Sigmoid colon (tissue), 7 donors: ENCODE measurements around the gene C1orf167. TPM values are rescaled to one million over a fixed set of nuclear protein-coding genes. Genes with fewer than 3 reads are reported as not detected.

Experiments used
- DNase-seq: peaks from one replicate; pipeline ENCODE4 v3.0.0-alpha.2; 2019
- H3K27ac ChIP-seq, 4 donors: fragments of 200-600 bp; sonication (generic); one replicate each; pipeline ENCODE4 v1.5.1; 2016 to 2019; ENCODE audit warnings: mild to moderate bottlenecking in 1 of 4
- H3K27me3 ChIP-seq, 3 donors: fragments of 200-600 bp; sonication (generic); one replicate each; pipeline ENCODE4 v1.5.1; 2019; ENCODE audit warnings: mild to moderate bottlenecking in 1 of 3
- H3K36me3 ChIP-seq, 4 donors: fragments of 200-600 bp; sonication (generic); one replicate each; pipeline ENCODE4 v1.5.1; 2016 to 2019
- H3K4me1 ChIP-seq, 4 donors: fragments of 200-600 bp; sonication (generic); one replicate each; pipeline ENCODE4 v1.5.1; 2017 to 2019
- H3K4me3 ChIP-seq, 4 donors: fragments of 200-600 bp; sonication (generic); one replicate each; pipeline ENCODE4 v1.5.1; 2017 to 2019; ENCODE audit warnings: mild to moderate bottlenecking in 2 of 4, moderate library complexity in 1 of 4
- H3K9me3 ChIP-seq, 4 donors: fragments of 200-600 bp in 3 of 4; sonication (generic) in 3 of 4; one replicate each; pipeline versions ENCODE4 v1.5.1 to v1.6.1; 2013 to 2019
- CTCF ChIP-seq, 4 experiments: fragments of 450-650 bp in 3 of 4; fragments of 200-600 bp in 1 of 4; IDR thresholded peaks; one replicate each; pipeline ENCODE4 v1.5.1; 2016 to 2019; ENCODE audit warnings: antibody characterized with exemption in 4 of 4, mild to moderate bottlenecking in 3 of 4, moderate library complexity in 2 of 4
- EP300 ChIP-seq, 4 donors: sonication (generic); formaldehyde crosslinking; IDR thresholded peaks; one replicate each; pipeline ENCODE4 v1.6.1; 2017; ENCODE audit warnings: antibody characterized with exemption in 4 of 4
- POLR2A ChIP-seq, 2 donors: fragments of 450-650 bp; IDR thresholded peaks; one replicate each; pipeline ENCODE4 v1.6.1; 2016; ENCODE audit warnings: antibody characterized with exemption in 2 of 2, mild to moderate bottlenecking in 2 of 2, moderate library complexity in 2 of 2
- POLR2AphosphoS5 ChIP-seq, 4 donors: sonication (generic); formaldehyde crosslinking; IDR thresholded peaks; one replicate each; pipeline ENCODE4 v1.6.1; 2017; ENCODE audit warnings: antibody characterized with exemption in 4 of 4
- WGBS, 2 donors: extraction: QIAGEN DNeasy Blood & Tissue Kit; methylation state at CpG; one replicate each; pipeline ENCODE4 v1.1.7; 2013; 5-methylcytosine and 5-hydroxymethylcytosine counted together
- intact Hi-C: fragments of 100-400 bp; cut with DNase I; formaldehyde crosslinking; loops from one replicate; pipeline ENCODE4 v1.15.1; 2023
- polyA plus RNA-seq, 3 donors: library from polyadenylated mRNA; stranded (reverse); fragments of 200-250 nt; gene quantifications; one replicate each; pipeline ENCODE4 v1.2.3, GENCODE V29; 2013
- total RNA-seq, 4 donors: library from RNA; depleted of rRNA; stranded (reverse); fragments of >200 nt; gene quantifications; one replicate each; pipeline ENCODE4 v1.1.0, GENCODE V29; 2016
- donor health status: healthy with polysubstance abuse.
- donor health status: Bipolar disorder and iron deficiency.
- donor health status: healthy.

Gene C1orf167
- total and polyA plus RNA-seq, 7 donors, result 0.66 to 2.4 (median 1.7) TPM; not detected in 1

GRCh38 chr1:11740258-11741192, 21.5 kb upstream of the C1orf167 start:
- TF ChIP-seq POLR2AphosphoS5 (IDR thresholded peaks at IDR 0.05) (no peak), POLR2A (IDR thresholded peaks at IDR 0.05) (no peak), EP300 (IDR thresholded peaks at IDR 0.05) (no peak), CTCF (IDR thresholded peaks at IDR 0.05) (no peak)
- no peak for DNase-seq
- intact Hi-C loops, result no loop called here
- Histone ChIP-seq H3K27ac (peak overlapping the region in 1 of 4 donors; percentile 12), H3K4me1 (peaks cover 0 to 20% (median 17%) of the 10 kb centered on the region in 4 donors), H3K9me3 (no peaks in the 10 kb centered on the region), H3K36me3 (no peaks in the 10 kb centered on the region), H3K4me3 (no peak overlapping the region), H3K27me3 (no peaks in the 10 kb centered on the region)
- 57 to 77% methylated on average over 15 of the region's 15 CpGs for WGBS, 2 donors

- H3K36me3 ChIP-seq, result peaks cover 0 to 8% (median 2%) of the 10 kb centered on the region in 4 donors
- 89 to 93% methylated on average over 4 of the region's 4 CpGs for WGBS, 2 donors
- no peak overlapping the region for H3K4me3 ChIP-seq
- H3K27me3 ChIP-seq, result no peaks in the 10 kb centered on the region
- intact Hi-C loops, result no loop called here
- no peak for DNase-seq
- TF ChIP-seq POLR2A (IDR thresholded peaks at IDR 0.05), result no peak
- no peak for TF ChIP-seq CTCF (IDR thresholded peaks at IDR 0.05)
- TF ChIP-seq POLR2AphosphoS5 (IDR thresholded peaks at IDR 0.05), result no peak
- TF ChIP-seq EP300 (IDR thresholded peaks at IDR 0.05), result no peak
- H3K9me3 ChIP-seq, result no peaks in the 10 kb centered on the region
- no peak overlapping the region for H3K27ac ChIP-seq
- peaks cover 0 to 18% (median 14%) of the 10 kb centered on the region in 4 donors for H3K4me1 ChIP-seq
These were observed 20.5 kb upstream of the C1orf167 start for GRCh38 chr1:11741482-11741881.

- Histone ChIP-seq H3K9me3 (no peaks in the 10 kb centered on the region), H3K4me1 (peaks cover 0 to 12% (median 9%) of the 10 kb centered on the region in 4 donors), H3K36me3 (peaks cover 0 to 13% (median 2%) of the 10 kb centered on the region in 4 donors), H3K27ac (no peak overlapping the region), H3K27me3 (no peaks in the 10 kb centered on the region), H3K4me3 (no peak overlapping the region)
- TF ChIP-seq POLR2AphosphoS5 (IDR thresholded peaks at IDR 0.05) (no peak), CTCF (IDR thresholded peaks at IDR 0.05) (no peak), EP300 (IDR thresholded peaks at IDR 0.05) (no peak), POLR2A (IDR thresholded peaks at IDR 0.05) (no peak)
- intact Hi-C loops, result no loop called here
- no peak for DNase-seq
- WGBS, 2 donors, result 82 to 96% methylated on average over 5 of the region's 5 CpGs
These were observed 20.0 kb upstream of the C1orf167 start for GRCh38 chr1:11741919-11742558.

GRCh38 chr1:11744287-11744686, 17.7 kb upstream of the C1orf167 start:
- DNase-seq, result no peak
- Histone ChIP-seq H3K27me3 (no peaks in the 10 kb centered on the region), H3K4me1 (peaks cover 0 to 6% (median 2%) of the 10 kb centered on the region in 4 donors), H3K36me3 (peaks cover 0 to 34% (median 2%) of the 10 kb centered on the region in 4 donors), H3K4me3 (no peak overlapping the region), H3K9me3 (no peaks in the 10 kb centered on the region), H3K27ac (no peak overlapping the region)
- intact Hi-C loops, result no loop called here
- TF ChIP-seq CTCF (IDR thresholded peaks at IDR 0.05) (no peak), POLR2AphosphoS5 (IDR thresholded peaks at IDR 0.05) (no peak), POLR2A (IDR thresholded peaks at IDR 0.05) (no peak), EP300 (IDR thresholded peaks at IDR 0.05) (no peak)
- WGBS, 2 donors, result 84 to 87% methylated on average over 9 of the region's 9 CpGs
